ENCODE results near the gene CTR9.

The CTR9 gene

DNA sequence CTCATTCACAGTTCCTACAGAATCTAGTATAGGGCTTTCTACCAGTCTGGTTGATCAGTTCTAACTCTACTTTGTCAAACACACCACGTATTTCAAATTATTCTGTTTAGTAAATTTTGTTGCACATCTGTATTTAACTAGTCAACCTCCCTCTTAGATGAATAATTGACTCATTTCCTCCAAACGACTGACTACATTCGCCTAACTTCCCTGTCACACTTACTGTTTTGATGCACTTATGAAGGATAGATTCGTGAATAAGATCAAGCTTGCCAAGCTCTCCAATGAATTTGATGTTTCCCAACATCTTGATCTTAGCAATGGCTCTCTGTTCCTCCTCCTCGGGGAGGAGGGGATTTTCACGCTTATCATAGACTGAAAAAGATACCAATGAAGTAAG lies 52.6 kb downstream of the CTR9 start:
- H3K4me1 ChIP-seq (ENCODE audit: control insufficient read depth in 1 of 2, insufficient read depth in 1 of 2, low read depth in 1 of 2, low read length in 1 of 2), result peaks cover 34 to 42% of the 10 kb centered on the region in 2 experiments
- no peak for TF ChIP-seq CTCF (IDR thresholded peaks at IDR 0.05)
- peak overlapping the region; percentile 95 for H3K27ac ChIP-seq

GRCh38 chr11:10805741-10806140 lies 54.7 kb downstream of the CTR9 start:
- H3K27ac ChIP-seq, result peak overlapping the region; percentile 95
- no peak overlapping the region for H3K4me3 ChIP-seq (ENCODE audit: low read depth in 1 of 2, low read length in 1 of 2)
- peaks cover 63% of the 10 kb centered on the region for H3K36me3 ChIP-seq
- no peak for TF ChIP-seq CTCF (IDR thresholded peaks at IDR 0.05)
- peaks cover 40 to 41% of the 10 kb centered on the region in 2 experiments for H3K4me1 ChIP-seq (ENCODE audit: control insufficient read depth in 1 of 2, insufficient read depth in 1 of 2, low read depth in 1 of 2, low read length in 1 of 2)
- no peaks in the 10 kb centered on the region for H3K9me3 ChIP-seq
- H3K27me3 ChIP-seq, result no peaks in the 10 kb centered on the region

More for the DNA sequence above, 52.6 kb downstream of the CTR9 start:
- Histone ChIP-seq H3K36me3 (peaks cover 84% of the 10 kb centered on the region), H3K4me3 (ENCODE audit: low read depth in 1 of 2, low read length in 1 of 2) (no peak overlapping the region), H3K27me3 (no peaks in the 10 kb centered on the region), H3K9me3 (no peaks in the 10 kb centered on the region)

DNA sequence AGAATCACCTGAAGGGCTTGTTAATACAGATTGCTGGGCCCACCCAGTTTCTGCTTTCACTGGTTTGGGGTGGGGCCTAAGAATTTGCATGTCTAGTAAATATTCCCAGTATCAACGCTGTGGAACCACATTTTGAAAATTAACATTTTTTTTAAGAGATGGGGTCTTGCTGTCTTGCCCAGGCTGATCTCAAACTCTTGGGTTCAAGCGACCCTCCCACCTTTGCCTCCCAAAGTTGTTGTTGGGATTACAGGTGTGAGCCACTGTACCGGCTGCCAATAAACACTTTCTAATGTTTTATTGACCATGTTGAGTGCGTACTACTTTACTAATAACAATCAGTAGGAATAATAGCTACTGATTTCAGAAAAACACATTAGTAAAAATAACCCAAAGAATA lies 55.2 kb downstream of the CTR9 start:
- Histone ChIP-seq H3K27ac (peak overlapping the region; percentile 95), H3K4me3 (ENCODE audit: low read depth in 1 of 2, low read length in 1 of 2) (peak overlapping the region in 1 of 2 experiments; percentile 96), H3K9me3 (no peaks in the 10 kb centered on the region), H3K4me1 (ENCODE audit: control insufficient read depth in 1 of 2, insufficient read depth in 1 of 2, low read depth in 1 of 2, low read length in 1 of 2) (peaks cover 40 to 41% of the 10 kb centered on the region in 2 experiments), H3K27me3 (no peaks in the 10 kb centered on the region), H3K36me3 (peaks cover 58% of the 10 kb centered on the region)
- no peak for TF ChIP-seq CTCF (IDR thresholded peaks at IDR 0.05)

DNA sequence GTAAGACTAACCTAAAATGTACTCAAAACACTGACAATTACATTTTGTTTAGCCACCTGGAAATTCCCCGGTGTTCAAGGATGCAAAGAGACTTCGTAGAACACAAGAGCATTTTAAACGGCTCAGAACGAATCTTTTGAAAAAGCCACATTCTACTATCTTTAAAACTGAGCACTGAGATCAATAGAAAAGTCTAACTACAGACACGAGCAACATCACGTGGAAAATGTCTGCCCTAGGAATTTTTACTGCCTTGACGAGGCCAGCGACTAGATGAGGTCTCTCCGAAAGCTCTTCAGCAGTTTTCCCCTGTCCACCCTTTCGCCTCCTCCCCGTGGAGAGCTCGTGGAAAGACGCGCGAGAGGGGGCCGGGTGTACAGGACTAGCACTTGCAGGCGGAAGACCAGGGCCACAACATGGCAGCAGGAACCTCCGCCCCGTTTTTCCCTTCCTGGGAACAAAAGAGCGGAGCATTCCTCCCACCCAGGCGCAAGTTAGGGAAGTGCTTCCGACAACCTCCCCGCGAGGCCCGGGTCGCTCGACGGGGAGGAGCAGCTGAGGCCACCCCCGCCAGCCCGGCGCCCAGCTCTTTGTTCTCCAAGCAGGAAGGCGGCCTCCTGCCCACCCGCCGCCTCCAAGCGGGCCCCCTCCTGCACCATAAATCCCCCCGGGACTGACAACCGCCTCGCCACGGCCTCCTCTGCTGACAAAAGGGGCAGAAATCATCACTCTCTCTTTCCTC lies 56.6 kb downstream of the CTR9 start:
- no peaks in the 10 kb centered on the region for H3K27me3 ChIP-seq
- TF ChIP-seq CTCF (IDR thresholded peaks at IDR 0.05), result no peak
- H3K9me3 ChIP-seq, result no peaks in the 10 kb centered on the region
- H3K4me1 ChIP-seq (ENCODE audit: control insufficient read depth in 1 of 2, insufficient read depth in 1 of 2, low read depth in 1 of 2, low read length in 1 of 2), result peaks cover 40 to 41% of the 10 kb centered on the region in 2 experiments
- H3K27ac ChIP-seq, result peak overlapping the region; percentile 95
- H3K36me3 ChIP-seq, result peaks cover 44% of the 10 kb centered on the region
- H3K4me3 ChIP-seq (ENCODE audit: low read depth in 1 of 2, low read length in 1 of 2), result peak overlapping the region; percentile 93 to 96

DNA sequence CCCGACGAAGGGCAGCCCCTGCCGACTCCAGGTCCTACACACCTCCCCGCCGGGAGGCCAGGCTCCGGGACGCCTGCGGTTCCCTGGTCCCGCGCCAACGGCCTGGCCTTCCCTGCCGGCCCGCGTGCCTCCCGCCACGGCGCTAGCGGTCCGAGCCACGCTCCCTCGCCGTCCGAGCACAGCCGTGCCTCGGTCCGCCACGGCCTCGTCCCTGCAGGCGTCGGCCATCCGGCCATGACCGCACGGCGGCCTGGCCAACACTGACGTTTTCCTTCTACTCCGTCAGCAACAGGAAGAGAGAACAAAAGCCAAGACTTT lies 57.1 kb downstream of the CTR9 start:
- Histone ChIP-seq H3K27me3 (no peaks in the 10 kb centered on the region), H3K4me3 (ENCODE audit: low read depth in 1 of 2, low read length in 1 of 2) (peak overlapping the region; percentile 93 to 96), H3K36me3 (peaks cover 39% of the 10 kb centered on the region), H3K27ac (peak overlapping the region; percentile 95), H3K4me1 (ENCODE audit: control insufficient read depth in 1 of 2, insufficient read depth in 1 of 2, low read depth in 1 of 2, low read length in 1 of 2) (peaks cover 40 to 41% of the 10 kb centered on the region in 2 experiments), H3K9me3 (no peaks in the 10 kb centered on the region)
- TF ChIP-seq CTCF (IDR thresholded peaks at IDR 0.05), result no peak
